H1 (cell line): ENCODE results near the gene TMEM255A. TPM values are rescaled to one million over a fixed set of nuclear protein-coding genes. Genes with fewer than 3 reads are reported as not detected.

ENCODE experiments used
- EP300 ChIP-seq, 2 experiments: IDR thresholded peaks; 1 replicate in 1 of 2; 2 replicates in 1 of 2; pipeline ENCODE4 v1.6.1; 2011 to 2012; ENCODE audit warnings: low read depth in 2 of 2, low read length in 2 of 2, mild to moderate bottlenecking in 2 of 2, borderline replicate concordance in 1 of 2, inconsistent platforms in 1 of 2, moderate library complexity in 1 of 2
- SIN3A ChIP-seq, 2 experiments: IDR thresholded peaks in 1 of 2; conservative IDR thresholded peaks in 1 of 2; 2 replicates each; pipeline ENCODE4 v1.6.1; 2011 to 2012; ENCODE audit warnings: low read length in 2 of 2, improper control_type of control experiment in 1 of 2, low read depth in 1 of 2, mild to moderate bottlenecking in 1 of 2
- SRF ChIP-seq: IDR thresholded peaks from 2 replicates; pipeline ENCODE4 v1.6.1; 2011; ENCODE audit warnings: mild to moderate bottlenecking, low read depth, low read length, moderate library complexity
- polyA plus RNA-seq, 7 experiments: library from polyadenylated mRNA; depleted of rRNA in 3 of 7; stranded (reverse) in 5 of 7; unstranded in 2 of 7; fragments of >200 nt in 5 of 7; fragments of 200-250 nt in 2 of 7; gene quantifications; 1 replicate in 5 of 7; 2 replicates in 1 of 7; 4 replicates in 1 of 7; pipeline versions ENCODE4 v1.2.1 to v1.2.3, GENCODE V29; 2011 to 2013; ENCODE audit warnings: missing spikeins in 2 of 7, mixed read lengths in 2 of 7
- total RNA-seq: library from RNA; stranded (reverse); fragmentation: NEBNext Ultra II Directional; extraction: Animal tissue kit (Norgen Biotek cat#: 25700); gene quantifications from 2 replicates; pipeline ENCODE4 v1.2.1, GENCODE V29; 2021
- TF ChIP-seq, protein P1 (sequence below), 3 experiments: IDR thresholded peaks; 1 replicate in 2 of 3; 2 replicates in 1 of 3; pipeline versions ENCODE4 v1.5.1 to v1.6.1; 2011; ENCODE audit warnings: low read length in 3 of 3, mild to moderate bottlenecking in 3 of 3, inconsistent platforms in 2 of 3, low read depth in 1 of 3, moderate library complexity in 1 of 3; ENCODE audit not compliant: insufficient read depth in 1 of 3; ENCODE audit errors: control extremely low read depth in 1 of 3

The TMEM255A gene
- total and polyA plus RNA-seq, 2 of the 8 experiments (the other 6 are each of a cell fraction or from before 2014, with no cell fraction given): 0.73 to 2.3 TPM

GRCh38 chrX:120282697-120283096, 28.6 kb downstream of the TMEM255A start (continued):
- TF ChIP-seq, protein P1, sequence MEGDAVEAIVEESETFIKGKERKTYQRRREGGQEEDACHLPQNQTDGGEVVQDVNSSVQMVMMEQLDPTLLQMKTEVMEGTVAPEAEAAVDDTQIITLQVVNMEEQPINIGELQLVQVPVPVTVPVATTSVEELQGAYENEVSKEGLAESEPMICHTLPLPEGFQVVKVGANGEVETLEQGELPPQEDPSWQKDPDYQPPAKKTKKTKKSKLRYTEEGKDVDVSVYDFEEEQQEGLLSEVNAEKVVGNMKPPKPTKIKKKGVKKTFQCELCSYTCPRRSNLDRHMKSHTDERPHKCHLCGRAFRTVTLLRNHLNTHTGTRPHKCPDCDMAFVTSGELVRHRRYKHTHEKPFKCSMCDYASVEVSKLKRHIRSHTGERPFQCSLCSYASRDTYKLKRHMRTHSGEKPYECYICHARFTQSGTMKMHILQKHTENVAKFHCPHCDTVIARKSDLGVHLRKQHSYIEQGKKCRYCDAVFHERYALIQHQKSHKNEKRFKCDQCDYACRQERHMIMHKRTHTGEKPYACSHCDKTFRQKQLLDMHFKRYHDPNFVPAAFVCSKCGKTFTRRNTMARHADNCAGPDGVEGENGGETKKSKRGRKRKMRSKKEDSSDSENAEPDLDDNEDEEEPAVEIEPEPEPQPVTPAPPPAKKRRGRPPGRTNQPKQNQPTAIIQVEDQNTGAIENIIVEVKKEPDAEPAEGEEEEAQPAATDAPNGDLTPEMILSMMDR (IDR thresholded peaks at IDR 0.05; ENCODE audit: control extremely low read depth in 1 of 3, insufficient read depth in 1 of 3, low read depth in 1 of 3, low read length in 3 of 3): no peak
- TF ChIP-seq EP300 (IDR thresholded peaks at IDR 0.05; ENCODE audit: borderline replicate concordance in 1 of 2, low read depth in 2 of 2, low read length in 2 of 2): no peak
- TF ChIP-seq SIN3A (conservative IDR thresholded peaks at IDR 0.05 in 1 of 2, IDR thresholded peaks at IDR 0.05 in 1 of 2; ENCODE audit: low read depth in 1 of 2, low read length in 2 of 2): no peak
- TF ChIP-seq SRF: no peak
